Natural killer cell treated with Interleukin-12 subunit alpha and Interleukin-12 subunit beta and Interleukin-15 and Interleukin-18, amount 100 ng/mL, for 72 hours (primary cell): ENCODE results near the gene HS2ST1. TPM values are rescaled to one million over a fixed set of nuclear protein-coding genes. Genes with fewer than 3 reads are reported as not detected.

Source experiments
- ATAC-seq, 2 donors: fragments of 150-1000 bp; cut with Tn5 transposase in 1 of 2; sonication (Bioruptor Pico), chemical (Tn5 transposase) in 1 of 2; 2 replicates each; pipeline ENCODE4 v1.10.0; 2021
- DNase-seq: peaks from one replicate; pipeline ENCODE4 v3.0.0; 2022; ENCODE audit warnings: low spot score
- H3K27ac Mint-ChIP-seq, 2 donors: 1 replicate in 1 of 2; 2 replicates in 1 of 2; pipeline ENCODE4 v1.8.0; 2022; ENCODE audit warnings: mixed read lengths in 2 of 2, mild to moderate bottlenecking in 1 of 2, moderate library complexity in 1 of 2
- H3K27me3 Mint-ChIP-seq, 2 donors: 1 replicate in 1 of 2; 2 replicates in 1 of 2; pipeline ENCODE4 v1.8.0; 2022; ENCODE audit warnings: mixed read lengths in 2 of 2
- H3K36me3 Mint-ChIP-seq: one replicate; pipeline ENCODE4 v1.8.0; 2022; ENCODE audit warnings: mixed read lengths
- H3K4me1 Mint-ChIP-seq, 2 donors: 1 replicate in 1 of 2; 2 replicates in 1 of 2; pipeline ENCODE4 v1.8.0; 2022; ENCODE audit warnings: low read depth in 2 of 2, mixed read lengths in 2 of 2, mild to moderate bottlenecking in 1 of 2
- H3K4me3 Mint-ChIP-seq: one replicate; pipeline ENCODE4 v1.8.0; 2022; ENCODE audit warnings: mixed read lengths
- H3K9me3 Mint-ChIP-seq: 2 replicates; pipeline ENCODE4 v1.8.0; 2022; ENCODE audit warnings: mixed read lengths
- total RNA-seq, 2 donors: library from RNA; stranded (reverse); gene quantifications; one replicate each; pipeline ENCODE4 v1.2.3, GENCODE V29; 2022

The HS2ST1 gene
- total RNA-seq, 2 donors from 2014 or later, result 15.1 to 24.5 TPM

GRCh38 chr1:87144981-87145380, 230.5 kb downstream of the HS2ST1 start:
- Mint-ChIP-seq H3K4me3 (no peak overlapping the region), H3K36me3 (no peaks in the 10 kb centered on the region), H3K27ac (no peak overlapping the region), H3K9me3 (no peaks in the 10 kb centered on the region), H3K27me3 (peaks cover 21 to 33% of the 10 kb centered on the region in 2 donors), H3K4me1 (no peaks in the 10 kb centered on the region)
- no peak for ATAC-seq
- DNase-seq, result no peak

GRCh38 chr1:87146538-87146937, 232.1 kb downstream of the HS2ST1 start:
- no peak overlapping the region for H3K4me3 Mint-ChIP-seq
- H3K9me3 Mint-ChIP-seq, result no peaks in the 10 kb centered on the region
- peaks cover 23 to 38% of the 10 kb centered on the region in 2 donors for H3K27me3 Mint-ChIP-seq
- DNase-seq, result no peak
- H3K27ac Mint-ChIP-seq, result no peak overlapping the region
- H3K4me1 Mint-ChIP-seq, result peaks cover 3 to 4% of the 10 kb centered on the region in 2 donors
- H3K36me3 Mint-ChIP-seq, result no peaks in the 10 kb centered on the region
- no peak for ATAC-seq

- ATAC-seq, result no peak
- Mint-ChIP-seq H3K27me3 (peaks cover 28 to 43% of the 10 kb centered on the region in 2 donors), H3K4me1 (peaks cover 8% of the 10 kb centered on the region in 2 donors), H3K4me3 (no peak overlapping the region), H3K9me3 (no peaks in the 10 kb centered on the region), H3K27ac (no peak overlapping the region), H3K36me3 (no peaks in the 10 kb centered on the region)
- DNase-seq, result no peak
Observed at GRCh38 chr1:87146986-87147385, 232.6 kb downstream of the HS2ST1 start.

GRCh38 chr1:87147851-87148250, 233.4 kb downstream of the HS2ST1 start:
- Mint-ChIP-seq H3K4me1 (peaks cover 10 to 12% of the 10 kb centered on the region in 2 donors), H3K27ac (no peak overlapping the region), H3K4me3 (no peak overlapping the region), H3K27me3 (peaks cover 30 to 46% of the 10 kb centered on the region in 2 donors), H3K9me3 (no peaks in the 10 kb centered on the region), H3K36me3 (no peaks in the 10 kb centered on the region)
- no peak for ATAC-seq
- DNase-seq, result no peak

GRCh38 chr1:87148661-87149060, 234.2 kb downstream of the HS2ST1 start:
- Mint-ChIP-seq H3K27me3 (peaks cover 30 to 47% of the 10 kb centered on the region in 2 donors), H3K4me3 (peak overlapping the region; percentile 19), H3K4me1 (peaks cover 10 to 12% of the 10 kb centered on the region in 2 donors), H3K36me3 (no peaks in the 10 kb centered on the region), H3K27ac (peak overlapping the region in 1 of 2 donors; percentile 36), H3K9me3 (no peaks in the 10 kb centered on the region)
- ATAC-seq, result peak in 1 of 2 donors; percentile 7
- DNase-seq, result no peak

DNA sequence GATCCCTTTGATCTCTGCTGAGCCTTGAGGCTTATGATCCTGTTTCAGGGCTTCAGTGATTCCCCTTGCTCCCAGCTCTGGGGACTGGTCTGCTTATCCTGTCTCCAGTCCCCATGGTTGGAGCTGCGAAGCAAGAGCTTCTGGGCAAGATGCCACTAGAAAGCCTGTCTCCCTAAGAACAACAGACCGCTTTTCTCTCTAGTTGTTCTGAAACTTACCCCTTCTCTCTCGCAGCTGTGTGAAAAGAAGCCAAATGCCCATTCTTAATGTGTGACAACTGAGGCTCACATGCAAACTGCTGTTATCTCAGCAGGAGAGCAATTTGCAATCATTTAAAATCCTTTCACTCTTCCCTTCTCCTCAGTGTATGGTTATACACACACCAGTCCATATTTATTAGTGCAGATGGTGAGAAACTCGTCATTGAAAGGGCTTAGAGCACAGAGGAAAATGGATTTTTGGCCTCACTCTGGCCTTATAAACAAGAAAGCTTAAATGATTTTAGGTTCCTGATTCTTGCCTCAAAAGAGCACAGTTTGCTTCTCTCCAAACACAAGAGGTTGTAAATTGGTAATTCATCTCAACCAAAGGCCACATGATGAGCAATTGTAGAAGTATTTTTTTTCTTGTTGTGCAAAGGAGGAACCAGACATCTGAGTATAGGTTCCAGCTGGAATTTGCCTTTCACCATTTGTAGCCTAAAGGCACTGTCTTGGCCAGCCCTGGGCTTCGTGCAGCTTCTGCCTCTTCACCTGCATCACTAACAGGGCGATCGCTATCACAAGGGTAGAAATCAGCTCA, 235.0 kb downstream of the HS2ST1 start:
- DNase-seq (no peak), ATAC-seq (no peak)
- Mint-ChIP-seq H3K9me3 (no peaks in the 10 kb centered on the region), H3K4me1 (peaks cover 10 to 12% of the 10 kb centered on the region in 2 donors), H3K4me3 (no peak overlapping the region), H3K27ac (no peak overlapping the region), H3K36me3 (no peaks in the 10 kb centered on the region), H3K27me3 (peaks cover 30 to 55% of the 10 kb centered on the region in 2 donors)

GRCh38 chr1:87150143-87150542, 235.7 kb downstream of the HS2ST1 start:
- H3K9me3 Mint-ChIP-seq, result no peaks in the 10 kb centered on the region
- H3K27me3 Mint-ChIP-seq, result peaks cover 30 to 48% of the 10 kb centered on the region in 2 donors
- no peak overlapping the region for H3K4me3 Mint-ChIP-seq
- no peaks in the 10 kb centered on the region for H3K36me3 Mint-ChIP-seq
- no peak for DNase-seq
- peaks cover 10 to 12% of the 10 kb centered on the region in 2 donors for H3K4me1 Mint-ChIP-seq
- H3K27ac Mint-ChIP-seq, result no peak overlapping the region
- ATAC-seq, result no peak

DNA sequence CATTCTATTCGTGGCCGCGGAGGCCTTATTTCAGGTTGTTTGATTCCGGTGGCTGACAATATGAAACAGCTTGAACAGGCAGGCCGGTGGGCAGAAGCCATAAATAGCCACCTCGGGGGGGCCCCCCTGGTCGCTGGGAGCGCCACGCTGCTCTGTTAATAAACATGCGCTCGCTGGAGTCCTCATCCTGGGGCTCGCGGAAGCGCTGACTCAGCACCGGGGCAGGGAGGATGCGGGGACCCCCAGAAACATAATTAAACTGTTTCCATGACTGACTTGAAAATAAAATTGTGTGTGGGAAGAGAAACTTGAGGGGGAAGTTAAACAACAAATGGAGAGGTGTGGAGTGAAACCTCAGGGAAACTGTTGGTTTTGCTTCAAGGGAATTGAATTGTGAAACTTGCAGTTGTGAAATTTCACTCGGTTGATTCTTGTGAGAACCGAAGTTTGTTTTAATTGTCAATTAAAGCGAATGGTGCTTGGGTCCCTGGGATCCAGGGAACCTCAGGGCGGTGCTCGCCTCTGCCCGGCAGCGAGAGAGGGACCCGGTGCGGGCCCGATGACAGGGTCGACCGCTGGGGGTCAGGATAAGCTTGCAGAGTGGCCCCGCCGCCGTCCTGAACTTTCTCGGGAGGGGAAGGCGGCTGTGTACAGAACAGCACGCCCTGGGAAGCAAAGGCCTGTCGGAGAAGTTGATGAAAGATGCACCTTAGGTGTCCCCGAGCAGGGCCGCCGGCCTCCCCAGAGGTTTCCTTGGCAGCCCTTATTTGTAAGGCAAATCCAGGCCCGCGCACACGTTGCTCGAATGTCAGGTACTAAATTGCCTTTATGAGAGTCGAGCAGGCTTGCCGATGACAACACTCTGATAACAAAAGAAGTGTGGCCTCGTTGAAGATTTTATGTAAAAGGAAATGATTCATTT, 237.3 kb downstream of the HS2ST1 start:
- Mint-ChIP-seq H3K27ac (peak overlapping the region; percentile 53 to 71), H3K4me3 (peak overlapping the region; percentile 86), H3K9me3 (no peaks in the 10 kb centered on the region), H3K36me3 (no peaks in the 10 kb centered on the region), H3K4me1 (peaks cover 10 to 12% of the 10 kb centered on the region in 2 donors), H3K27me3 (peaks cover 27 to 39% of the 10 kb centered on the region in 2 donors)
- peak; percentile 70 to 71 for ATAC-seq
- peak; percentile 67 for DNase-seq

DNA sequence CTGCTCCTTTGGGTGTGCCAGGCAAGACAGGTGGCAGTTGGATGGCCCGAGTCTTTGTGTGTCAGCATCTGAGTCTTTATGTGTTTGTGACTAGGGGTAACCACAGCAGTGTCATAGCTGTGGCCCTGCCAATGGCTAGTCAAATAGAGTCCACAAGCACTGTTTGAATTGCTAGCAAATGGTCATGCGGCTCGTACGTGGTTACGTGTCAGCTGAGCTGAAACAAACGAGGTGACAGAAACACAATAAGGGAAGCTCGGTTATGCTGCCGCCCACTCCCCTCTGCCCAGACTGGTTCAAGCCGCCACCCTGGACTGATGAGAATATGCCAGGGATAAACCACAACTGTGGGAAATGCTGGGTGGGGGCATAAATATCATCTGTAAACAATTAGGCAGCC, 239.9 kb downstream of the HS2ST1 start:
- Mint-ChIP-seq H3K36me3 (no peaks in the 10 kb centered on the region), H3K27me3 (peaks cover 12 to 25% of the 10 kb centered on the region in 2 donors), H3K9me3 (no peaks in the 10 kb centered on the region), H3K27ac (peak overlapping the region in 1 of 2 donors; percentile 42), H3K4me3 (no peak overlapping the region), H3K4me1 (peaks cover 10 to 12% of the 10 kb centered on the region in 2 donors)
- DNase-seq (no peak), ATAC-seq (no peak)

GRCh38 chr1:87155170-87155569, 240.7 kb downstream of the HS2ST1 start:
- Mint-ChIP-seq H3K36me3 (no peaks in the 10 kb centered on the region), H3K27ac (no peak overlapping the region), H3K27me3 (peaks cover 10 to 22% of the 10 kb centered on the region in 2 donors), H3K9me3 (no peaks in the 10 kb centered on the region), H3K4me1 (peaks cover 10 to 12% of the 10 kb centered on the region in 2 donors), H3K4me3 (no peak overlapping the region)
- DNase-seq (no peak), ATAC-seq (no peak)

DNA sequence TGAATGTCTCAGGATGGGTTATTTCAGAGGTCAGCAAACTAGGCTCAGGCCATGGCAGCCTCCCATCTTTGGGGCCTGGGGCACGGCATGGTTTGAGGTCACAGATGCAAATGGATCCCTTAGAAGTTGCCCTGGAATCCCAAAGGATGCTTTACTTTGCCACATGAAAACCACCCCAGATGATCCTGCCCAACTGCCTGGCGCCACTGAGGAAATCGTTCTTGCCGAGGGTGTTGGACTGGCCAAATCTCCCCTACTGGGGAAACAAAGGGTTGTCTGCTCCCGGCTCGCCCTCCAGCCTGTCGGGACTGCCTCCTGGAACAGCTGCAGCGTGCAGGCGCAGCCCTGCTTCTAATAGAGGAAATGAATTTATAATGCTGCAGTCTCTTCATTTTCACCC, 241.2 kb downstream of the HS2ST1 start:
- H3K9me3 Mint-ChIP-seq, result no peaks in the 10 kb centered on the region
- H3K4me1 Mint-ChIP-seq, result peaks cover 10 to 12% of the 10 kb centered on the region in 2 donors
- H3K36me3 Mint-ChIP-seq, result no peaks in the 10 kb centered on the region
- no peak overlapping the region for H3K4me3 Mint-ChIP-seq
- ATAC-seq, result no peak
- H3K27me3 Mint-ChIP-seq, result peaks cover 10 to 22% of the 10 kb centered on the region in 2 donors
- no peak overlapping the region for H3K27ac Mint-ChIP-seq
- DNase-seq, result peak; percentile 31

DNA sequence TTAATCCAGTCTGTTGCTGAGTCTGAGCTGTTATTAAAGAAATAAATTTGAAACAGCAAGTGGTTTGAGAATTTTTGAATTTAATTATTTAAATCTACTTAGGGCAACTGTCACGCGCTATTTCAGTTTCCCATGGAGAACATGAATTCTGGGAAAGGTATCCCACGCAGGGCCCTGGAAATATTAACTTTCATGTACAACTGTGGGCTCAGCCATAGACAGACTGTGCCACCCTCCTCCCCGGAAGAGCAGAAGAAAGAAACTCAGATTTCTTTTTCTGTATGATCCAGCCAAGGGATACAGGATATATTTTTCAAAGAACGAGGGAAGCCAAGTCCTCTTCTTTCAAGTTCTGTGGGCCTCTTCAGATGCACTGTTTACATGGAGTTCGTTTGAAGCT, 241.7 kb downstream of the HS2ST1 start:
- Mint-ChIP-seq H3K27ac (no peak overlapping the region), H3K9me3 (no peaks in the 10 kb centered on the region), H3K36me3 (no peaks in the 10 kb centered on the region), H3K4me1 (peaks cover 10 to 12% of the 10 kb centered on the region in 2 donors), H3K4me3 (no peak overlapping the region), H3K27me3 (peaks cover 10 to 21% of the 10 kb centered on the region in 2 donors)
- ATAC-seq, result no peak
- DNase-seq, result peak; percentile 5

- no peaks in the 10 kb centered on the region for H3K4me1 Mint-ChIP-seq
- DNase-seq (no peak), ATAC-seq (no peak)
- no peak overlapping the region for H3K4me3 Mint-ChIP-seq
- no peaks in the 10 kb centered on the region for H3K36me3 Mint-ChIP-seq
- H3K27ac Mint-ChIP-seq, result no peak overlapping the region
- no peaks in the 10 kb centered on the region for H3K9me3 Mint-ChIP-seq
- H3K27me3 Mint-ChIP-seq, result peaks cover under 1 to 3% of the 10 kb centered on the region in 2 donors
Observed at GRCh38 chr1:87159378-87159915, 245.0 kb downstream of the HS2ST1 start.
